Measurements from ENCODE around the gene SAC3D1. TPM values are rescaled to one million over a fixed set of nuclear protein-coding genes. Genes with fewer than 3 reads are reported as not detected.
"Not testable (repeated sequence)": the region's sequence is repeated elsewhere in the genome, so short reads cannot be mapped to it uniquely, and the experiment has no call there.

SAC3D1 gene
- total and polyA plus RNA-seq, 12 donors, result 4.4 to 23.6 (median 10.5) TPM

- intact Hi-C loops (cut with DNase I), result no loop called here
- 75 to 91% (median 81%) methylated on average over 5 of the region's 5 CpGs for WGBS, 4 donors
- H3K27me3 ChIP-seq, result no peaks in the 10 kb centered on the region
These were observed 38.3 kb upstream of the SAC3D1 start for GRCh38 chr11:65002706-65003105.

GRCh38 chr11:65003282-65003681 lies 37.7 kb upstream of the SAC3D1 start:
- no peaks in the 10 kb centered on the region for H3K4me1 ChIP-seq (replicated peaks in 1 of 2)
- no peaks in the 10 kb centered on the region for H3K9me3 ChIP-seq (replicated peaks in 1 of 3)
- intact Hi-C loops (cut with DNase I), result no loop called here
- H3K27ac ChIP-seq, result no peak overlapping the region
- DNase-seq, result peak in 1 of 7 donors; percentile 8
- no peaks in the 10 kb centered on the region for H3K27me3 ChIP-seq
- TF ChIP-seq POLR2A (IDR thresholded peaks at IDR 0.05) (no peak), CTCF (IDR thresholded peaks at IDR 0.05) (no peak)
- no peak overlapping the region for H3K4me3 ChIP-seq
- WGBS, 4 donors, result 69 to 76% (median 73%) methylated on average over 7 of the region's 7 CpGs
- H3K36me3 ChIP-seq (replicated peaks in 1 of 2), result no peaks in the 10 kb centered on the region

More at GRCh38 chr11:65002706-65003105, 38.3 kb upstream of the SAC3D1 start:
- Histone ChIP-seq H3K9me3 (replicated peaks in 1 of 3) (no peaks in the 10 kb centered on the region), H3K4me1 (replicated peaks in 1 of 2) (no peaks in the 10 kb centered on the region), H3K27ac (no peak overlapping the region), H3K4me3 (no peak overlapping the region), H3K36me3 (replicated peaks in 1 of 2) (no peaks in the 10 kb centered on the region)
- TF ChIP-seq CTCF (IDR thresholded peaks at IDR 0.05) (no peak), POLR2A (IDR thresholded peaks at IDR 0.05) (no peak)
- no peak for DNase-seq

- H3K4me3 ChIP-seq; H3K27me3 ChIP-seq; DNase-seq; intact Hi-C loops (cut with DNase I); H3K9me3 ChIP-seq (replicated peaks in 1 of 3); H3K27ac ChIP-seq; H3K4me1 ChIP-seq (replicated peaks in 1 of 2); H3K36me3 ChIP-seq (replicated peaks in 1 of 2): not testable (repeated sequence)
- WGBS, 4 donors, result 59 to 67% (median 61%) methylated on average over 3 of the region's 3 CpGs
These were observed 37.0 kb upstream of the SAC3D1 start for GRCh38 chr11:65003968-65004367.

- DNase-seq, result no peak
- H3K27me3 ChIP-seq, result no peaks in the 10 kb centered on the region
- H3K27ac ChIP-seq, result no peak overlapping the region
- H3K36me3 ChIP-seq (replicated peaks in 1 of 2), result no peaks in the 10 kb centered on the region
- WGBS, 4 donors, result 66 to 81% (median 71%) methylated on average over 4 to 7 of the region's 7 CpGs
- H3K9me3 ChIP-seq (replicated peaks in 1 of 3), result no peaks in the 10 kb centered on the region
- no peak overlapping the region for H3K4me3 ChIP-seq
- no peak for TF ChIP-seq POLR2A (IDR thresholded peaks at IDR 0.05)
- no peak for TF ChIP-seq CTCF (IDR thresholded peaks at IDR 0.05)
- peaks cover 1 to 3% of the 10 kb centered on the region in 2 donors for H3K4me1 ChIP-seq (replicated peaks in 1 of 2)
- intact Hi-C loops (cut with DNase I), result no loop called here
These were observed 33.0 kb upstream of the SAC3D1 start for GRCh38 chr11:65008016-65008415.

- WGBS, 4 donors, result 81 to 97% (median 91%) methylated on average over 2 of the region's 2 CpGs
- TF ChIP-seq POLR2A (IDR thresholded peaks at IDR 0.05) (no peak), CTCF (IDR thresholded peaks at IDR 0.05) (no peak)
- H3K4me3 ChIP-seq, result no peak overlapping the region
- no peaks in the 10 kb centered on the region for H3K9me3 ChIP-seq (replicated peaks in 1 of 3)
- no peak overlapping the region for H3K27ac ChIP-seq
- no peaks in the 10 kb centered on the region for H3K27me3 ChIP-seq
- peaks cover 5 to 7% of the 10 kb centered on the region in 2 donors for H3K4me1 ChIP-seq (replicated peaks in 1 of 2)
- DNase-seq, result no peak
- no peaks in the 10 kb centered on the region for H3K36me3 ChIP-seq (replicated peaks in 1 of 2)
- intact Hi-C loops (cut with DNase I), result no loop called here
These were observed 32.1 kb upstream of the SAC3D1 start for GRCh38 chr11:65008873-65009272.

Data from adrenal gland (tissue), 12 donors.